Measurements from ENCODE around the gene ATP9B. TPM values are rescaled to one million over a fixed set of nuclear protein-coding genes. Genes with fewer than 3 reads are reported as not detected.

The ATP9B gene
- total RNA-seq, 1 experiment from 2014 or later = 20.9 TPM

- Histone ChIP-seq H3K79me1 (ENCODE audit: insufficient read depth, low read depth, low read length, poor library complexity, severe bottlenecking) (no peaks in the 10 kb centered on the region), H3K27me3 (ENCODE audit: insufficient read depth, low read length) (no peaks in the 10 kb centered on the region), H3K4me2 (ENCODE audit: insufficient read depth, insufficient read length, low read length) (no peak overlapping the region), H3K23me2 (ENCODE audit: insufficient read length, low read depth, low read length, poor library complexity, severe bottlenecking) (no peaks in the 10 kb centered on the region), H4K5ac (ENCODE audit: insufficient read length, low read depth, low read length) (no peak overlapping the region), H3K79me2 (ENCODE audit: insufficient read depth, low read length) (no peaks in the 10 kb centered on the region), H2AFZ (ENCODE audit: low read length) (no peak overlapping the region), H3K27ac (ENCODE audit: insufficient read length, low read depth, low read length) (no peak overlapping the region), H3K23ac (ENCODE audit: insufficient read length, low read depth, low read length) (no peak overlapping the region), H3K9ac (ENCODE audit: extremely low read depth, insufficient read length, low read length) (no peak overlapping the region), H3T11ph (ENCODE audit: low read length) (no peak overlapping the region), H2AK5ac (ENCODE audit: insufficient read length, low read length) (no peak overlapping the region), H3K4me1 (ENCODE audit: insufficient read depth, low read length) (no peaks in the 10 kb centered on the region), H4K91ac (ENCODE audit: insufficient read length, low read depth, low read length) (no peak overlapping the region), H2BK15ac (ENCODE audit: low read depth, low read length) (no peak overlapping the region), H2BK12ac (ENCODE audit: insufficient read length, low read depth, low read length) (no peak overlapping the region), H3K18ac (ENCODE audit: insufficient read length, low read depth, low read length) (no peak overlapping the region), H2BK20ac (ENCODE audit: low read depth, low read length, poor library complexity, severe bottlenecking) (no peak overlapping the region), H2BK120ac (ENCODE audit: low read depth, low read length, poor library complexity, severe bottlenecking) (no peak overlapping the region), H4K20me1 (ENCODE audit: control insufficient read depth, insufficient read depth, insufficient read length) (no peaks in the 10 kb centered on the region), H3K4ac (ENCODE audit: low read depth, low read length) (no peak overlapping the region), H3K9me3 (ENCODE audit: control insufficient read depth, low read depth, low read length) (no peaks in the 10 kb centered on the region), H2BK5ac (ENCODE audit: insufficient read length, low read length) (no peak overlapping the region), H4K8ac (replicated peaks; ENCODE audit: insufficient read length, low read depth, low read length) (no peak overlapping the region), H3K14ac (ENCODE audit: insufficient read depth, low read length) (no peak overlapping the region), H3K56ac (ENCODE audit: insufficient read length, low read depth, low read length) (no peak overlapping the region)
- TF ChIP-seq, protein P1, sequence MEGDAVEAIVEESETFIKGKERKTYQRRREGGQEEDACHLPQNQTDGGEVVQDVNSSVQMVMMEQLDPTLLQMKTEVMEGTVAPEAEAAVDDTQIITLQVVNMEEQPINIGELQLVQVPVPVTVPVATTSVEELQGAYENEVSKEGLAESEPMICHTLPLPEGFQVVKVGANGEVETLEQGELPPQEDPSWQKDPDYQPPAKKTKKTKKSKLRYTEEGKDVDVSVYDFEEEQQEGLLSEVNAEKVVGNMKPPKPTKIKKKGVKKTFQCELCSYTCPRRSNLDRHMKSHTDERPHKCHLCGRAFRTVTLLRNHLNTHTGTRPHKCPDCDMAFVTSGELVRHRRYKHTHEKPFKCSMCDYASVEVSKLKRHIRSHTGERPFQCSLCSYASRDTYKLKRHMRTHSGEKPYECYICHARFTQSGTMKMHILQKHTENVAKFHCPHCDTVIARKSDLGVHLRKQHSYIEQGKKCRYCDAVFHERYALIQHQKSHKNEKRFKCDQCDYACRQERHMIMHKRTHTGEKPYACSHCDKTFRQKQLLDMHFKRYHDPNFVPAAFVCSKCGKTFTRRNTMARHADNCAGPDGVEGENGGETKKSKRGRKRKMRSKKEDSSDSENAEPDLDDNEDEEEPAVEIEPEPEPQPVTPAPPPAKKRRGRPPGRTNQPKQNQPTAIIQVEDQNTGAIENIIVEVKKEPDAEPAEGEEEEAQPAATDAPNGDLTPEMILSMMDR (conservative IDR thresholded peaks at IDR 0.05) = no peak
- Mint-ChIP-seq H3K36me3 (ENCODE audit: insufficient read depth in 1 of 3, low read depth in 3 of 3) (peaks cover 0 to 2% (median 0%) of the 10 kb centered on the region in 3 experiments; a peak in 2 of 7 replicates), H3K27ac (no peak overlapping the region), H3K27me3 (ENCODE audit: low read depth) (peaks cover 6% of the 10 kb centered on the region), H3K9me3 (no peaks in the 10 kb centered on the region), H3K4me3 (no peak overlapping the region), H3K4me1 (peaks cover 4 to 17% of the 10 kb centered on the region in 2 experiments; a peak in 3 of 4 replicates)
- DNase-seq = no peak
- WGBS (ENCODE audit: extremely low coverage, insufficient read length, low lambda C conversion rate) = no CpG with 5 or more reads among the region's 30 CpGs
Observed at GRCh38 chr18:79406708-79407107, 337.5 kb downstream of the ATP9B start.
